HFF-Myc (cell line): ENCODE data around the gene RHOG.
"Not testable (repeated sequence)": the region's sequence is repeated elsewhere in the genome, so short reads cannot be mapped to it uniquely, and the experiment has no call there.

Experiments used
- DNase-seq: peaks from one replicate; pipeline ENCODE4 v3.0.0-alpha.2; 2011; ENCODE audit warnings: low read depth; ENCODE audit errors: extremely low read depth
- H3K4me3 ChIP-seq: replicated peaks from 2 replicates; pipeline ENCODE4 v1.5.1; 2011; ENCODE audit warnings: low read depth, mild to moderate bottlenecking, control low read depth, low read length
- TF ChIP-seq, protein P1 (sequence below): IDR thresholded peaks from 2 replicates; pipeline ENCODE4 v1.5.1; 2012; ENCODE audit warnings: mild to moderate bottlenecking, low read depth, low read length, control low read depth; ENCODE audit errors: missing control alignments

The RHOG gene

DNA sequence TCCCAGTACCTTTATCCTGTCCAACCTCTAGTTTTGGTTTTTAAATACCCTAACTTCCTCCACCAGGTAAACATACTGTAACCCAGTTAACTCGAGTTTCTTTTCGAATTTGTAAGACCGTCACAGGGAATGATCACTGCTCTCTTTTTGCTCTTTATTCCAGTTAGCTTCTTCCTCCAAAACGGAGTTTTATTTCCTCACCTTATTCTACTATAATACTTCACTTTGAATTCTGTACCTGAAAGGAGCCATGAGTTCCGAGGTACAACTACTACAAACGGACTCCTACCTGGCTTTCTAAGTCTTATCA lies 44.8 kb downstream of the RHOG start:
- peak overlapping the region; percentile 99 for H3K4me3 ChIP-seq
- TF ChIP-seq, protein P1, sequence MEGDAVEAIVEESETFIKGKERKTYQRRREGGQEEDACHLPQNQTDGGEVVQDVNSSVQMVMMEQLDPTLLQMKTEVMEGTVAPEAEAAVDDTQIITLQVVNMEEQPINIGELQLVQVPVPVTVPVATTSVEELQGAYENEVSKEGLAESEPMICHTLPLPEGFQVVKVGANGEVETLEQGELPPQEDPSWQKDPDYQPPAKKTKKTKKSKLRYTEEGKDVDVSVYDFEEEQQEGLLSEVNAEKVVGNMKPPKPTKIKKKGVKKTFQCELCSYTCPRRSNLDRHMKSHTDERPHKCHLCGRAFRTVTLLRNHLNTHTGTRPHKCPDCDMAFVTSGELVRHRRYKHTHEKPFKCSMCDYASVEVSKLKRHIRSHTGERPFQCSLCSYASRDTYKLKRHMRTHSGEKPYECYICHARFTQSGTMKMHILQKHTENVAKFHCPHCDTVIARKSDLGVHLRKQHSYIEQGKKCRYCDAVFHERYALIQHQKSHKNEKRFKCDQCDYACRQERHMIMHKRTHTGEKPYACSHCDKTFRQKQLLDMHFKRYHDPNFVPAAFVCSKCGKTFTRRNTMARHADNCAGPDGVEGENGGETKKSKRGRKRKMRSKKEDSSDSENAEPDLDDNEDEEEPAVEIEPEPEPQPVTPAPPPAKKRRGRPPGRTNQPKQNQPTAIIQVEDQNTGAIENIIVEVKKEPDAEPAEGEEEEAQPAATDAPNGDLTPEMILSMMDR = no peak
- no peak for DNase-seq

DNA sequence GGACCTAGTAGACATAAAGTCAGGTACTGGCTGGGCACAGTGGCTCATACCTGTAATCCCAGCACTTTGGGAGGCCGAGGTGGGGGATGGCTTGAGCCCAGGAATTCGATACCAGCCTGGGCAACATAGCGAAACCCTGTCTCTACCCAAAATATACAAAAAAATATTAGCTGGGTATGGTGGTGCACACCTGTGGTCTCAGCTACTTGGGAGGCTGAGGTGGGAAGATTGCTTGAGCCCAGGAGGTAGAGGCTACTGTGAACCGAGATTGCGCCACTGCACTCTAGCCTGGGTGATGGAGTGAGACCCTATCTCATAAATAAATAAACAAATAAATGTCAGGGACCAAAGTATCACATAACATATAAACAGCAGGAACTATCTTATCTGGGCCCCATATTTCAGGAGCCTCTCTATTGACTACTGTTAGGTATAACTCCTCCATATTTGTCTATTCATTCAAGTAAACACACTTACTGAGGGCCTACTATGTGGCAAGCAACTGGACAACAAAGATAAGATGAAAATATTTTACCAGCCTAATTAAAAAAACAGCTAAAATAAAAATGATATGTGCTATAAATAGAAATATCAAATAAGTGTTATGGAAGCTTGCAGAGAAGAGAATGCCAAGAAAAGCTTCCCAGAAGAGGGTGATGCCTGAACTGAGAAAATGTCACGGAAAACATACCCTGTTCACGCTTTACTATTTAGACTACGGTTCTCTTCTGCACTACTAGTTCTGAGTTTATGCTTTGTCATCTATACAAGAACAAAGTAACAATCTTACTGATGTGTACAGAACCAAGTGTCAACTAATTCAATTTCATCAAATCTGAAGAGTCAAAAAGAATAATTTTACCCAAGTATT lies 45.4 kb downstream of the RHOG start:
- no peak for DNase-seq
- TF ChIP-seq, protein P1 = no peak
- H3K4me3 ChIP-seq = peak overlapping the region; percentile 99

DNA sequence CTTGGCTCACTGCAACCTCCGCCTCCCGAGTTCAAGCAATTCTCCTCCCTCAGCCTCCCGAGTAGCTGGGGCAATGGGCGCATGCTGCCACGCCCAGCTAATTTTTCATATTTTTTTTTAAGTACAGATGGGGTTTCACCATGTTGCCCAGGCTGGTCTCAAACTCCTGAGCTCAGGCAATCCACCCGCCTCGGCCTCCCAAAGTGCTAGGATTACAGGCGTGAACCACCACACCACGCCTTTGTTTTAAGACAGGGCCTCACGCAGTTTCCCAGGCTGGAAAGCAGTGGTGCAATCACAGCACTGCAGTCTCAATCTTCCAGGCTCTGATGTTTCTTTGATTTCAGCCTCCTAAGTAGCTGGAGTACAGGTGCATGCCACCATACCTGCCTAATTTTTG lies 46.4 kb downstream of the RHOG start:
- not testable (repeated sequence) for H3K4me3 ChIP-seq, DNase-seq

DNA sequence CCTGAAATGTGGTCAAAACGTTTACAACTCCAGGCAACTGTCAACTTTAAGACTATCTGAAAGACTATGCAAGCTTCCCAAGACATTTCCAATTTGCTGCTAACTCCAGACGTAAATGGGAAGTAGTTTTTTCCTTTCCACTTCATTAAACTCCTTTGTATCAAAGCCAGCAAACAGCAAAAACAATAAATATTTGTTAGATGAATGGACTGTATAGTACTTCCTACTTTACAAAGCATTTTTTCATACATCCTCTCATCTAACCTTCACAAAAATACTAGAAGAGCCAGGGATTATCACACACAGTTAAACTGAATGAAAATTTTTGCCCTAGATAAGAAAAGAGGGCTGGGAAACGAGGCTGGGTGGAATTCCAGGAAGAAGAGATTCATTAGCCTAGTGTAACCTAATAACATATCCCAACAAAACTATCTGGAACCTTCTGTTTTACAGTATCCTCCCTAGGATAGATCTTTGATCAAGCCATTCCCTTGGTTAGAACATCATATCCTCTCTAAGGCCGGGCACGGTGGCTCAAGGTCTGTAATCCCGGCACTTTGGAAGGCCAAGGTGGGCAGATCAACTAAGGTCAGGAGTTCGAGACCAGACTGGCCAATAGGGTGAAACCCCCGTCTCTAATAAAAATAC lies 53.9 kb downstream of the RHOG start:
- no peak for DNase-seq
- TF ChIP-seq, protein P1 = no peak
- no peak overlapping the region for H3K4me3 ChIP-seq

DNA sequence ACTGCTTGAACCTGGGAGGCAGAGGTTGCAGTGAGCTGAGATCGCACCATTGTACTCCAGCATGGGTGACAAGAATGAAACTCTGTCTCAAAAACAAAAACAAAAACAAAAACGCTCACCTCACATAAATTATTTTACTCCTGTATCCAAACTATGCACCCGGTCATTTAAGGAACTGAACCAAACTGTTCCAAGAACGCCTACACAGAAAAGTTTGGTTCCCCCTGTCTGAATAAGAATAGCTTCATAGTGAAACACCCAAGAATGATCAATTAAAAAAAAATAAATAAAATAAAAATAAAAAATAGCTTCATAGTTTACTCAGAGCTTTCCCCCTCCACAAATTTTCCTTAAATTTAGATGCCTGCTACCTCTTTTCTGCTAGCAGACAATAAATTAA lies 57.1 kb downstream of the RHOG start:
- H3K4me3 ChIP-seq = no peak overlapping the region
- DNase-seq = no peak
- TF ChIP-seq, protein P1 = no peak

DNA sequence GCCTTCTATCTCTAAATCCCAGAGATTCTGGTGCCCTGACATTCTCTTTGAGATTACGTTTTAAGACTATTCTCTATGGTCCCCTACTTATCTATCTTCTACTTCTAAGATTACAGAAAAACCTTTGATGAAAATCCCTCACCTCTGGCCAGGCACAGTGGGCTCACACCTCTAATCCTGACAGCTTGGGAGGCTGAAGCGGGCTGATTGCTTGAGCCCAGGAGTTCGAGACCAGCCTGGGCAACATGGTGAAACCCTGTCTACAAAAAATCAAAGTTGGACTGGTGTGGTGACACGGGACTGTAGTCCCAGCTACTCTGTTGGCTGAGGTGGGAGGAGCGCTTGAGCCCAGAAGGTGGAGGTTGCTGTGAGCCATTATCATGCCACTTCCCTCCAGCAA lies 57.8 kb downstream of the RHOG start:
- TF ChIP-seq, protein P1 = no peak
- no peak overlapping the region for H3K4me3 ChIP-seq
- DNase-seq = no peak

DNA sequence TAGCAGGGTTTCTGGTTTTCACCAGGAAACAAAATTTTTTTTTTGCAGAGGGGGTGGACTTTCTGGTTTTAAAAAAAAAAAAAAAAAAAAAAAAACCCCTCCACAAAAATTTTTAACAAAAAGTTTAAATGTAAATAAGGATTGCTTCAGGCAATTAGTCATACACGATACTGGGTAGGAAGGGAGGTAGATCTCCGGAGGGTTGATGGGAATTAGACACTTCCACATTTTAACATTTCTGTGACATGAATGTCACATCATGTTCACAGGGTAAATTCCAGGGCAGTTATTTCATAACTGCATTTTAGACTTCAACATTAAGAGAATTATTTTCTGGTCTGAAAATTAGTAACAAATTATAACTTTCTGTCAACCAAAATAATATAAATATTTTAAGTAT lies 59.3 kb downstream of the RHOG start:
- TF ChIP-seq, protein P1 = no peak

More for the DNA sequence above, 59.3 kb downstream of the RHOG start:
- DNase-seq = no peak
- H3K4me3 ChIP-seq = no peak overlapping the region
